GM12878 (cell line): Measurements from ENCODE around the gene PSMD13. TPM values are rescaled to one million over a fixed set of nuclear protein-coding genes. Genes with fewer than 3 reads are reported as not detected.

Source experiments
- EGR1 ChIP-seq, 2 experiments: IDR thresholded peaks; 1 replicate in 1 of 2; 2 replicates in 1 of 2; pipeline ENCODE4 v1.6.1; 2011 to 2012; ENCODE audit warnings: low read depth in 2 of 2, low read length in 2 of 2, borderline replicate concordance in 1 of 2, mild to moderate bottlenecking in 1 of 2, moderate library complexity in 1 of 2
- ELK1 ChIP-seq: IDR thresholded peaks from 2 replicates; pipeline ENCODE4 v1.6.1; 2012; ENCODE audit warnings: low read depth, low read length, improper control_type of control experiment
- NR2C2 ChIP-seq: IDR thresholded peaks from 2 replicates; pipeline ENCODE4 v1.6.1; 2011; ENCODE audit warnings: borderline replicate concordance, low read depth; ENCODE audit not compliant: control insufficient read depth, insufficient read length
- POLR2AphosphoS5 ChIP-seq: IDR thresholded peaks from 2 replicates; pipeline ENCODE4 v1.6.1; 2011; ENCODE audit warnings: mild to moderate bottlenecking, low read length, inconsistent platforms
- SMC3 ChIP-seq: IDR thresholded peaks from 2 replicates; pipeline ENCODE4 v1.6.1; 2011; ENCODE audit warnings: low read length, improper control_type of control experiment, borderline replicate concordance
- STAT1 ChIP-seq: fragments of 450-650 bp; conservative IDR thresholded peaks from 2 replicates; pipeline ENCODE4 v1.6.1; 2014; ENCODE audit warnings: antibody characterized with exemption, mild to moderate bottlenecking
- TBL1XR1 ChIP-seq: IDR thresholded peaks from 2 replicates; pipeline ENCODE4 v1.6.1; 2012; ENCODE audit warnings: low read depth, low read length, improper control_type of control experiment
- ZBTB4 ChIP-seq: fragments of 450-650 bp; formaldehyde crosslinking; IDR thresholded peaks from 2 replicates; pipeline ENCODE4 v1.4.0; 2022; ENCODE audit warnings: mild to moderate bottlenecking, moderate library complexity
- polyA plus RNA-seq, 11 experiments: library from polyadenylated mRNA; depleted of rRNA in 4 of 11; unstranded in 6 of 11; stranded (reverse) in 5 of 11; fragments of >200 nt; fragmentation: Nextera tagmentation in 4 of 11; fragmentation: Illumina TruSeq in 1 of 11; extraction: Ambion mirVana in 4 of 11; extraction: Trizol in 1 of 11; gene quantifications; 1 replicate in 1 of 11; 2 replicates in 10 of 11; pipeline versions ENCODE4 v1.2.1 to v1.2.3, GENCODE V29; 2011 to 2016; ENCODE audit warnings: inconsistent platforms in 2 of 11, missing spikeins in 2 of 11, low read depth in 1 of 11
- total RNA-seq, 4 experiments: library from RNA; depleted of rRNA in 3 of 4; stranded (reverse); fragments of >200 nt in 3 of 4; fragmentation: Illumina TruSeq in 1 of 4; extraction: Trizol in 1 of 4; gene quantifications; 2 replicates each; pipeline versions ENCODE4 v1.2.1 to v1.2.3, GENCODE V29; 2013 to 2021
- TF ChIP-seq, protein P1 (sequence below): fragments of 450-650 bp; IDR thresholded peaks from 2 replicates; pipeline ENCODE4 v1.6.1; 2017; ENCODE audit warnings: mild to moderate bottlenecking, moderate library complexity
- TF ChIP-seq, protein P2 (sequence below): fragments of 450-650 bp; IDR thresholded peaks from 2 replicates; pipeline ENCODE4 v1.6.1; 2017; ENCODE audit warnings: borderline replicate concordance
- TF ChIP-seq, protein P3 (sequence below): fragments of 450-650 bp; IDR thresholded peaks from 2 replicates; pipeline ENCODE4 v1.6.1; 2017; ENCODE audit warnings: low read depth, mild to moderate bottlenecking, moderate library complexity
- TF ChIP-seq, protein P4 (sequence below): fragments of 450-650 bp; formaldehyde crosslinking; IDR thresholded peaks from 2 replicates; pipeline ENCODE4 v1.4.0; 2020; ENCODE audit warnings: mild to moderate bottlenecking, moderate library complexity

PSMD13 gene
- total and polyA plus RNA-seq, 10 of the 15 experiments (the other 5 are each of a cell fraction or from before 2014, with no cell fraction given) = 141 to 303 (median 177) TPM

- no peak for TF ChIP-seq ZBTB4 (CRISPR knock-in tag)
- TF ChIP-seq ELK1 = peak; percentile 76
- TF ChIP-seq SMC3 = no peak
- TF ChIP-seq STAT1 = peak; percentile 88; the same call in 1 of the 2 replicates
- peak in 1 of 2 experiments; percentile 33; a peak in 1 of 3 replicates for TF ChIP-seq EGR1 (IDR thresholded peaks at IDR 0.05; ENCODE audit: borderline replicate concordance in 1 of 2, low read depth in 2 of 2, low read length in 2 of 2)
- TF ChIP-seq TBL1XR1 = peak; percentile 37; the same call in 1 of the 2 replicates
- TF ChIP-seq, protein P1, sequence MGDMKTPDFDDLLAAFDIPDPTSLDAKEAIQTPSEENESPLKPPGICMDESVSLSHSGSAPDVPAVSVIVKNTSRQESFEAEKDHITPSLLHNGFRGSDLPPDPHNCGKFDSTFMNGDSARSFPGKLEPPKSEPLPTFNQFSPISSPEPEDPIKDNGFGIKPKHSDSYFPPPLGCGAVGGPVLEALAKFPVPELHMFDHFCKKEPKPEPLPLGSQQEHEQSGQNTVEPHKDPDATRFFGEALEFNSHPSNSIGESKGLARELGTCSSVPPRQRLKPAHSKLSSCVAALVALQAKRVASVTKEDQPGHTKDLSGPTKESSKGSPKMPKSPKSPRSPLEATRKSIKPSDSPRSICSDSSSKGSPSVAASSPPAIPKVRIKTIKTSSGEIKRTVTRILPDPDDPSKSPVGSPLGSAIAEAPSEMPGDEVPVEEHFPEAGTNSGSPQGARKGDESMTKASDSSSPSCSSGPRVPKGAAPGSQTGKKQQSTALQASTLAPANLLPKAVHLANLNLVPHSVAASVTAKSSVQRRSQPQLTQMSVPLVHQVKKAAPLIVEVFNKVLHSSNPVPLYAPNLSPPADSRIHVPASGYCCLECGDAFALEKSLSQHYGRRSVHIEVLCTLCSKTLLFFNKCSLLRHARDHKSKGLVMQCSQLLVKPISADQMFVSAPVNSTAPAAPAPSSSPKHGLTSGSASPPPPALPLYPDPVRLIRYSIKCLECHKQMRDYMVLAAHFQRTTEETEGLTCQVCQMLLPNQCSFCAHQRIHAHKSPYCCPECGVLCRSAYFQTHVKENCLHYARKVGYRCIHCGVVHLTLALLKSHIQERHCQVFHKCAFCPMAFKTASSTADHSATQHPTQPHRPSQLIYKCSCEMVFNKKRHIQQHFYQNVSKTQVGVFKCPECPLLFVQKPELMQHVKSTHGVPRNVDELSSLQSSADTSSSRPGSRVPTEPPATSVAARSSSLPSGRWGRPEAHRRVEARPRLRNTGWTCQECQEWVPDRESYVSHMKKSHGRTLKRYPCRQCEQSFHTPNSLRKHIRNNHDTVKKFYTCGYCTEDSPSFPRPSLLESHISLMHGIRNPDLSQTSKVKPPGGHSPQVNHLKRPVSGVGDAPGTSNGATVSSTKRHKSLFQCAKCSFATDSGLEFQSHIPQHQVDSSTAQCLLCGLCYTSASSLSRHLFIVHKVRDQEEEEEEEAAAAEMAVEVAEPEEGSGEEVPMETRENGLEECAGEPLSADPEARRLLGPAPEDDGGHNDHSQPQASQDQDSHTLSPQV = no peak
- peak; percentile 97 for TF ChIP-seq POLR2AphosphoS5
- TF ChIP-seq NR2C2 = no peak
- TF ChIP-seq, protein P2, sequence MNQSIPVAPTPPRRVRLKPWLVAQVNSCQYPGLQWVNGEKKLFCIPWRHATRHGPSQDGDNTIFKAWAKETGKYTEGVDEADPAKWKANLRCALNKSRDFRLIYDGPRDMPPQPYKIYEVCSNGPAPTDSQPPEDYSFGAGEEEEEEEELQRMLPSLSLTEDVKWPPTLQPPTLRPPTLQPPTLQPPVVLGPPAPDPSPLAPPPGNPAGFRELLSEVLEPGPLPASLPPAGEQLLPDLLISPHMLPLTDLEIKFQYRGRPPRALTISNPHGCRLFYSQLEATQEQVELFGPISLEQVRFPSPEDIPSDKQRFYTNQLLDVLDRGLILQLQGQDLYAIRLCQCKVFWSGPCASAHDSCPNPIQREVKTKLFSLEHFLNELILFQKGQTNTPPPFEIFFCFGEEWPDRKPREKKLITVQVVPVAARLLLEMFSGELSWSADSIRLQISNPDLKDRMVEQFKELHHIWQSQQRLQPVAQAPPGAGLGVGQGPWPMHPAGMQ = no peak
- TF ChIP-seq, protein P3, sequence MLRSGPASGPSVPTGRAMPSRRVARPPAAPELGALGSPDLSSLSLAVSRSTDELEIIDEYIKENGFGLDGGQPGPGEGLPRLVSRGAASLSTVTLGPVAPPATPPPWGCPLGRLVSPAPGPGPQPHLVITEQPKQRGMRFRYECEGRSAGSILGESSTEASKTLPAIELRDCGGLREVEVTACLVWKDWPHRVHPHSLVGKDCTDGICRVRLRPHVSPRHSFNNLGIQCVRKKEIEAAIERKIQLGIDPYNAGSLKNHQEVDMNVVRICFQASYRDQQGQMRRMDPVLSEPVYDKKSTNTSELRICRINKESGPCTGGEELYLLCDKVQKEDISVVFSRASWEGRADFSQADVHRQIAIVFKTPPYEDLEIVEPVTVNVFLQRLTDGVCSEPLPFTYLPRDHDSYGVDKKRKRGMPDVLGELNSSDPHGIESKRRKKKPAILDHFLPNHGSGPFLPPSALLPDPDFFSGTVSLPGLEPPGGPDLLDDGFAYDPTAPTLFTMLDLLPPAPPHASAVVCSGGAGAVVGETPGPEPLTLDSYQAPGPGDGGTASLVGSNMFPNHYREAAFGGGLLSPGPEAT = no peak
- TF ChIP-seq, protein P4, sequence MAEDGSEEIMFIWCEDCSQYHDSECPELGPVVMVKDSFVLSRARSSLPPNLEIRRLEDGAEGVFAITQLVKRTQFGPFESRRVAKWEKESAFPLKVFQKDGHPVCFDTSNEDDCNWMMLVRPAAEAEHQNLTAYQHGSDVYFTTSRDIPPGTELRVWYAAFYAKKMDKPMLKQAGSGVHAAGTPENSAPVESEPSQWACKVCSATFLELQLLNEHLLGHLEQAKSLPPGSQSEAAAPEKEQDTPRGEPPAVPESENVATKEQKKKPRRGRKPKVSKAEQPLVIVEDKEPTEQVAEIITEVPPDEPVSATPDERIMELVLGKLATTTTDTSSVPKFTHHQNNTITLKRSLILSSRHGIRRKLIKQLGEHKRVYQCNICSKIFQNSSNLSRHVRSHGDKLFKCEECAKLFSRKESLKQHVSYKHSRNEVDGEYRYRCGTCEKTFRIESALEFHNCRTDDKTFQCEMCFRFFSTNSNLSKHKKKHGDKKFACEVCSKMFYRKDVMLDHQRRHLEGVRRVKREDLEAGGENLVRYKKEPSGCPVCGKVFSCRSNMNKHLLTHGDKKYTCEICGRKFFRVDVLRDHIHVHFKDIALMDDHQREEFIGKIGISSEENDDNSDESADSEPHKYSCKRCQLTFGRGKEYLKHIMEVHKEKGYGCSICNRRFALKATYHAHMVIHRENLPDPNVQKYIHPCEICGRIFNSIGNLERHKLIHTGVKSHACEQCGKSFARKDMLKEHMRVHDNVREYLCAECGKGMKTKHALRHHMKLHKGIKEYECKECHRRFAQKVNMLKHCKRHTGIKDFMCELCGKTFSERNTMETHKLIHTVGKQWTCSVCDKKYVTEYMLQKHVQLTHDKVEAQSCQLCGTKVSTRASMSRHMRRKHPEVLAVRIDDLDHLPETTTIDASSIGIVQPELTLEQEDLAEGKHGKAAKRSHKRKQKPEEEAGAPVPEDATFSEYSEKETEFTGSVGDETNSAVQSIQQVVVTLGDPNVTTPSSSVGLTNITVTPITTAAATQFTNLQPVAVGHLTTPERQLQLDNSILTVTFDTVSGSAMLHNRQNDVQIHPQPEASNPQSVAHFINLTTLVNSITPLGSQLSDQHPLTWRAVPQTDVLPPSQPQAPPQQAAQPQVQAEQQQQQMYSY = no peak
Measured at GRCh38 chr11:207208-207862, 29.4 kb upstream of the PSMD13 start, which contains the start of the genes BET1L and RIC8A (continued).
